Cardiac fibroblast (primary cell): ENCODE data around the gene D2HGDH.

Experiments
- DNase-seq, 2 donors: peaks; one replicate each; pipeline versions ENCODE4 v3.0.0 to v3.0.0-alpha.2; 2010; ENCODE audit warnings: low read depth in 2 of 2
- H3K4me3 ChIP-seq, 2 donors: replicated peaks in 1 of 2; 1 replicate in 1 of 2; 2 replicates in 1 of 2; pipeline ENCODE4 v1.5.1; 2011; ENCODE audit warnings: low read depth in 2 of 2, low read length in 2 of 2, mild to moderate bottlenecking in 2 of 2, moderate library complexity in 1 of 2
- TF ChIP-seq, protein P1 (sequence below): IDR thresholded peaks from one replicate; pipeline ENCODE4 v1.5.1; 2011; ENCODE audit warnings: low read depth, mild to moderate bottlenecking, low read length, inconsistent platforms

Gene D2HGDH

DNA sequence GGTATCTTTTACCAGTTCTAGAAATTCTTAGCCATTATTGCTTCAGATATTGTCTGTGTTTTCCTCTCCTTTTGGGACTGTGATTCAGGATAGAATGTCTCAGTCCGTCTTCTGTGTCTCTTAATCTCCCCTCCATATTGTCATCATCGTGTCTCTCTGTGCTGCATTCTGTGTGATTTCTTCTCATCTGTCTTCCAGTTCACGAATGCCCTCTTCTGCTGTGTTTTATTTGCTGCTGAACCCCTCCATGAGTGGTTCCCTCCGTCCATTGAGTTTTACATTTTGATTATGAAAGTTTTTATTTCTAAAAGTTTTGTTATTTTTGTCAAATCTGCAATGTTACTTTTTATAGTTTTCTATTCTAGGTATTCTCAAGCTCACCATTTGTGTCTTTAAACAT is 11.7 kb downstream of the D2HGDH start:
- DNase-seq, result no peak
- no peak overlapping the region for H3K4me3 ChIP-seq
- TF ChIP-seq, protein P1, sequence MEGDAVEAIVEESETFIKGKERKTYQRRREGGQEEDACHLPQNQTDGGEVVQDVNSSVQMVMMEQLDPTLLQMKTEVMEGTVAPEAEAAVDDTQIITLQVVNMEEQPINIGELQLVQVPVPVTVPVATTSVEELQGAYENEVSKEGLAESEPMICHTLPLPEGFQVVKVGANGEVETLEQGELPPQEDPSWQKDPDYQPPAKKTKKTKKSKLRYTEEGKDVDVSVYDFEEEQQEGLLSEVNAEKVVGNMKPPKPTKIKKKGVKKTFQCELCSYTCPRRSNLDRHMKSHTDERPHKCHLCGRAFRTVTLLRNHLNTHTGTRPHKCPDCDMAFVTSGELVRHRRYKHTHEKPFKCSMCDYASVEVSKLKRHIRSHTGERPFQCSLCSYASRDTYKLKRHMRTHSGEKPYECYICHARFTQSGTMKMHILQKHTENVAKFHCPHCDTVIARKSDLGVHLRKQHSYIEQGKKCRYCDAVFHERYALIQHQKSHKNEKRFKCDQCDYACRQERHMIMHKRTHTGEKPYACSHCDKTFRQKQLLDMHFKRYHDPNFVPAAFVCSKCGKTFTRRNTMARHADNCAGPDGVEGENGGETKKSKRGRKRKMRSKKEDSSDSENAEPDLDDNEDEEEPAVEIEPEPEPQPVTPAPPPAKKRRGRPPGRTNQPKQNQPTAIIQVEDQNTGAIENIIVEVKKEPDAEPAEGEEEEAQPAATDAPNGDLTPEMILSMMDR, result no peak

DNA sequence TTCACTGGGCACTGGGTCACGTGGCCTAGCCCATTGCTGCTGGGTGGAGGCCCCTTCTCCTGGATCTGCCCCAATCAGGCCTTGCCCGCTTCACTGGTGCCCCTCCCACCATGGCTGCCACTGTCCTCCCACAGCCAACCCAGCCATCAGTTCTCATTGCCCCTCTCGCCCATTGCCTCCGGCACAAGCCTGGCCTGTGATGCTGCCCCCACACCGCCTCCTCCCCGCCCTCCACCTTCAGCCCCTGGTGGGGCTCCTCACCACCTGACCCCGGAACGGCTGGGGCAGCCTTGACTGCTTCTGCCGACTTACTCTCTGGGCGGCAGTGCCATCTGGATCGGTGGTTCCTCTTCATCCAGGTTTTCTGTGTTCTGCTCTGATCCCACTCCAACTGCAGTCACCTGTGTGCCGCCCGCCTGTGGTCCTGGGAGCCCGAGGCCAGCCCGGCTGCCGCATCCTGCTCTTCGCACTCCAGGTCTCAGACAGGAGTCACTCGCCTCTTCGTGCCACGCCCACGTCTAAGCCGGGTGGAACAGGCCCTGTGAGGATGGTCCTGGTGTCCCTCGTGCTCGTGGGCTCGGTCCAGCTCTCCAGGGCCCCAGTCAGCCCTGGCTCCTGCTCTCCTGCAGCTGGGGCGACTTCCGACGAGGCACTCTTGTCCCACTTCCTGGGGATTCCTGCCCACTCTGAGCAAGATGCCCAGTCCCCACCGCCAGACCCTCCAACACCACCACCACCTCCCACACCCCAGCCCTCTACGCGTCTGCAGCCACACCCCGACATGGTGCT is 14.2 kb downstream of the D2HGDH start:
- TF ChIP-seq, protein P1, result no peak
- no peak overlapping the region for H3K4me3 ChIP-seq
- DNase-seq, result no peak

DNA sequence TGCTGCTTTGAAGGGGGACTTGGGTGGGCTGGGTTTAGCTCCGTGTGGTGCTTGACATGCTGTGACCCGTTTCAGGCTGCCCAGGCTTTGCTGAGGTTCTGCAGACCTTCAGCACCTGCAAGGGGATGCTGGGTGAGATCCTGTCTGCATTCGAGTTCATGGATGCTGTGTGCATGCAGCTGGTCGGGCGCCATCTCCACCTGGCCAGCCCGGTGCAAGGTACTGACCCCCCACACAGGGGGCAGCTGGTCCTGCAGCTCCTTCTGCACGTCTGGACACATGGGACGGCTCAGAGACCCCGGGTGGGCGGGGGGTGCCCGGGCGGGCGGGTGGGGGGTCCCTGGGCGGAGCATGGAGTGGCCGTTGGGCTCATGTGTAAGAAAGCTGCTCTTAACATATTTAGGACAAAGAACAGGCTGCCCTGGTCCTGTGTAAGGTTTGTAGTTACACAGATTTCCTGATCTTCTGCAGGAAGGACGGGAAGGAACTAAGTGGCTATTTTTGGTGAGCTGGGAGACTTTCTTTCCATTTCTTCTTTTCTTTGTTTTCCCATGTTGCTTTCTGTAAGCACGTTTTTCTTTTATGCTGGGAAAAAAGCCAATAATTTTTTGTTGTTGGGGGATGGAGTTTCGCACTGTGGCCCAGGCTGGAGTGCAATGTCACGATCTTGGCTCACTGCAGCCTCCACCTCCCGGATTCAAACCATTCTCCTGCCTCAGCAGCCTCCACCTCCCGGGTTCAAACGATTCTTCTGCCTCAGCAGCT is 15.8 kb downstream of the D2HGDH start:
- TF ChIP-seq, protein P1, result no peak
- H3K4me3 ChIP-seq, result no peak overlapping the region
- no peak for DNase-seq

DNA sequence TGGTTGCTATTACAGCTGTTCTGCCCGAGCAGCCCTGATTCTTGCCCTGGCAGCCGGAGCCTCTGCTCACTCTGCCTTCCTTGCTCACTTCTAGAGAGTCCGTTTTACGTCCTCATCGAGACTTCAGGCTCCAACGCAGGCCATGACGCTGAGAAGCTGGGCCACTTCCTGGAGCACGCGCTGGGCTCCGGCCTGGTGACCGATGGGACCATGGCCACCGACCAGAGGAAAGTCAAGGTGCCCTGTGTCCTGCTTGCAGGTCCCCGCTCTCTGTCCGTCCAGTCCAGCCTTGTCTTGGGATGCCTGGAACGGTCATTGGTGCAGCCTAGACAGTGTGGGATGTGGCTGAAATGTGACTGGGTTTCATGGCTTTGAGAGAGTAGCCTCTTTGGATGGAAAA is 16.7 kb downstream of the D2HGDH start:
- no peak for DNase-seq
- H3K4me3 ChIP-seq, result no peak overlapping the region
- TF ChIP-seq, protein P1, result no peak

DNA sequence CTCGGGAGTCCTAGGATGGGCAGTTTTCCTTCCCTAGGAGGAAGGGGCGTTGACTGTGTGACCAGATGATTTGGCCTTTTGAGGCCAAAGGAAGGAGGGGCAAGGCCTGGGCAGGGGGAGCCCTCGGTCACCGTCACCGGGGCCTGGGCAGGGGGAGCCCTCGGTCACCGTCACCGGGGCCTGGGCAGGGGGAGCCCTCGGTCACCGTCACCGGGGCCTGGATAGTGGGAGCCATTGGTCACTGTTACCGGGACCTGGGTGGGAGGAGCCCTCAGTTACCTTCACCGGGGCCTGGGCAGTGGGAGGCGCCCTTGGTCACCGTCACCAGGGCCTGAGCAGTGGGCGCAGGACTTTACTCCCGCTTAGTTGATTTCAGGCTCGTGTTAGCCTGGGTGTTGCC is 17.3 kb downstream of the D2HGDH start:
- TF ChIP-seq, protein P1, result no peak
- H3K4me3 ChIP-seq, result no peak overlapping the region
- no peak for DNase-seq

DNA sequence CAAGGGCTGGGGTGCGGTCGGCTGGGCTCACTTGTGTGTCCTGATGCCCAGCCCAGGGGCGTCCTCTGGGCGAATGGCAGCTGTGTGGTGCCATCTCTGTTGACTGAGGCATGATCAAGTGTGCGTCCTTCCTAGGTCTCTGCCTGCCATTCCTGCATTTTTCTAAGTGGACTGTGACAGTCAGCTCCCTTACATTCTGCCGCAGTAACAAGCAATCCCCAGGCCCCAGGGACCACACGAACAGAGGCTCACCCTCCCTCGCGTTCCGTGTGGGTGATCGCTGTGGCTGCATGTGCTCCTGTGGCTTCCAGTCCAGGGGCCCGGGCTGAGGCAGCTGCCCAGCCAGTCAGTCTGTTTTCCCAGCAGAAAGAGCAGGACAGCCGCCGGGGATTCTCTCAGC is 17.8 kb downstream of the D2HGDH start:
- no peak overlapping the region for H3K4me3 ChIP-seq
- TF ChIP-seq, protein P1, result no peak
- no peak for DNase-seq
